Chondrocyte (in vitro differentiated cells): ENCODE data around the gene NT5C1A. TPM values are rescaled to one million over a fixed set of nuclear protein-coding genes. Genes with fewer than 3 reads are reported as not detected.

ENCODE experiments used
- DNase-seq: peaks from one replicate; pipeline ENCODE4 v3.0.0; 2021; ENCODE audit warnings: mixed read lengths, low spot score
- H3K27ac Mint-ChIP-seq: one replicate; pipeline ENCODE4 v1.8.0; 2021; ENCODE audit warnings: mild to moderate bottlenecking, moderate library complexity, mixed read lengths; ENCODE audit not compliant: unreplicated experiment
- H3K27me3 Mint-ChIP-seq: 2 replicates; pipeline ENCODE4 v1.8.0; 2021; ENCODE audit warnings: low read depth, mixed read lengths
- H3K36me3 Mint-ChIP-seq: 2 replicates; pipeline ENCODE4 v1.8.0; 2021; ENCODE audit warnings: low read depth, mixed read lengths
- H3K4me1 Mint-ChIP-seq: 2 replicates; pipeline ENCODE4 v1.8.0; 2021; ENCODE audit warnings: low read depth, mild to moderate bottlenecking, mixed read lengths
- H3K4me3 Mint-ChIP-seq: one replicate; pipeline ENCODE4 v1.8.0; 2021; ENCODE audit warnings: mild to moderate bottlenecking, moderate library complexity, mixed read lengths; ENCODE audit not compliant: unreplicated experiment
- H3K9me3 Mint-ChIP-seq: 2 replicates; pipeline ENCODE4 v1.8.0; 2021; ENCODE audit warnings: low read depth, mixed read lengths
- CTCF ChIP-seq: fragments of 200-600 bp; sonication (generic); IDR thresholded peaks from 2 replicates; pipeline ENCODE4 v1.5.0; 2021; ENCODE audit warnings: antibody characterized with exemption, mild to moderate bottlenecking, moderate library complexity
- total RNA-seq: library from RNA; stranded (reverse); gene quantifications from 3 replicates; pipeline ENCODE4 v1.2.1, GENCODE V29; 2021

The NT5C1A gene
- total RNA-seq, 1 donor from 2014 or later: 0.32 TPM

GRCh38 chr1:39659110-39659509, 12.8 kb downstream of the NT5C1A start:
- DNase-seq: peak; percentile 91
- no peak overlapping the region for H3K4me3 Mint-ChIP-seq
- no peaks in the 10 kb centered on the region for H3K9me3 Mint-ChIP-seq
- TF ChIP-seq CTCF: no peak
- H3K27me3 Mint-ChIP-seq: peaks cover 12% of the 10 kb centered on the region
- H3K36me3 Mint-ChIP-seq: no peaks in the 10 kb centered on the region
- H3K4me1 Mint-ChIP-seq: peaks cover 7% of the 10 kb centered on the region
- H3K27ac Mint-ChIP-seq: no peak overlapping the region

GRCh38 chr1:39657923-39658485, 13.9 kb downstream of the NT5C1A start:
- Mint-ChIP-seq H3K4me3 (peak overlapping the region; percentile 3), H3K36me3 (no peaks in the 10 kb centered on the region), H3K27me3 (peaks cover 13% of the 10 kb centered on the region), H3K4me1 (peaks cover 16% of the 10 kb centered on the region), H3K9me3 (no peaks in the 10 kb centered on the region), H3K27ac (peak overlapping the region; percentile 18)
- TF ChIP-seq CTCF: peak; percentile 90
- no peak for DNase-seq

GRCh38 chr1:39657402-39657801, 14.5 kb downstream of the NT5C1A start:
- H3K27ac Mint-ChIP-seq: no peak overlapping the region
- no peak overlapping the region for H3K4me3 Mint-ChIP-seq
- no peak for TF ChIP-seq CTCF
- DNase-seq: no peak
- H3K36me3 Mint-ChIP-seq: no peaks in the 10 kb centered on the region
- no peaks in the 10 kb centered on the region for H3K9me3 Mint-ChIP-seq
- peaks cover 13% of the 10 kb centered on the region for H3K27me3 Mint-ChIP-seq
- H3K4me1 Mint-ChIP-seq: peaks cover 22% of the 10 kb centered on the region

GRCh38 chr1:39656391-39656790, 15.5 kb downstream of the NT5C1A start:
- no peak for TF ChIP-seq CTCF
- H3K27ac Mint-ChIP-seq: no peak overlapping the region
- H3K9me3 Mint-ChIP-seq: no peaks in the 10 kb centered on the region
- H3K36me3 Mint-ChIP-seq: no peaks in the 10 kb centered on the region
- peaks cover 26% of the 10 kb centered on the region for H3K4me1 Mint-ChIP-seq
- H3K4me3 Mint-ChIP-seq: no peak overlapping the region
- H3K27me3 Mint-ChIP-seq: peaks cover 13% of the 10 kb centered on the region
- DNase-seq: no peak

GRCh38 chr1:39655578-39656268, 16.2 kb downstream of the NT5C1A start:
- Mint-ChIP-seq H3K4me1 (peaks cover 29% of the 10 kb centered on the region), H3K9me3 (no peaks in the 10 kb centered on the region), H3K27me3 (peaks cover 8% of the 10 kb centered on the region), H3K27ac (no peak overlapping the region), H3K36me3 (no peaks in the 10 kb centered on the region), H3K4me3 (no peak overlapping the region)
- TF ChIP-seq CTCF: no peak
- no peak for DNase-seq
